ENCODE measurements around the gene RASSF6.

- TF ChIP-seq CTCF (IDR thresholded peaks at IDR 0.05) (no peak), POLR2A (IDR thresholded peaks at IDR 0.05) (no peak)
These were observed 30.1 kb downstream of the RASSF6 start for GRCh38 chr4:73589887-73590801.
